ENCODE results near the gene DMKN.

DNA sequence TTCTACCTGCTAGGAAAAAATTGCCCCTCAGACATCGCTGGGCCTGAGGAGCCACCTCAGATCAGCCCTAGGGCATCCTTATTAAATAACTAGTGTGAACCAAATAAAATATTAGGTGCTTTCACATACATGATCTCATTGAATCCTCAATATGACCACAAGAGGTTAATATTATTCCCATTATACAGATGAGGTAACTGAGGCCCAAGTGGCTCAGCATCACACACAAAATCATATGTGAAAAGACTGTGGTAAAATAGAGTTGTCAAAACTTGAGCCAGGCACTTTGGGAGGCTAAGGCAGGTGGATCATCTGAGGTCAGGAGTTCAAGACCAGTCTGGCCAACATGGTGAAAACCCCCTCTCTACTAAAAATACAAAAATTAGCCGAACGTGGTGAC lies 2.9 kb upstream of the DMKN start:
- TF ChIP-seq, protein P1, sequence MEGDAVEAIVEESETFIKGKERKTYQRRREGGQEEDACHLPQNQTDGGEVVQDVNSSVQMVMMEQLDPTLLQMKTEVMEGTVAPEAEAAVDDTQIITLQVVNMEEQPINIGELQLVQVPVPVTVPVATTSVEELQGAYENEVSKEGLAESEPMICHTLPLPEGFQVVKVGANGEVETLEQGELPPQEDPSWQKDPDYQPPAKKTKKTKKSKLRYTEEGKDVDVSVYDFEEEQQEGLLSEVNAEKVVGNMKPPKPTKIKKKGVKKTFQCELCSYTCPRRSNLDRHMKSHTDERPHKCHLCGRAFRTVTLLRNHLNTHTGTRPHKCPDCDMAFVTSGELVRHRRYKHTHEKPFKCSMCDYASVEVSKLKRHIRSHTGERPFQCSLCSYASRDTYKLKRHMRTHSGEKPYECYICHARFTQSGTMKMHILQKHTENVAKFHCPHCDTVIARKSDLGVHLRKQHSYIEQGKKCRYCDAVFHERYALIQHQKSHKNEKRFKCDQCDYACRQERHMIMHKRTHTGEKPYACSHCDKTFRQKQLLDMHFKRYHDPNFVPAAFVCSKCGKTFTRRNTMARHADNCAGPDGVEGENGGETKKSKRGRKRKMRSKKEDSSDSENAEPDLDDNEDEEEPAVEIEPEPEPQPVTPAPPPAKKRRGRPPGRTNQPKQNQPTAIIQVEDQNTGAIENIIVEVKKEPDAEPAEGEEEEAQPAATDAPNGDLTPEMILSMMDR (conservative IDR thresholded peaks at IDR 0.05 in 1 of 2, IDR thresholded peaks at IDR 0.05 in 1 of 2; ENCODE audit: low read depth in 1 of 2, low read length in 2 of 2) = no peak
- no peak for TF ChIP-seq EZH2 (IDR thresholded peaks at IDR 0.05; ENCODE audit: low read length, missing control alignments)
